Vagina (tissue), 2 donors: ENCODE measurements around the gene ARHGEF12.

Source experiments
- POLR2A ChIP-seq, 2 donors: fragments of 450-650 bp; IDR thresholded peaks; one replicate each; pipeline ENCODE4 v1.6.1; 2017; ENCODE audit warnings: antibody characterized with exemption in 2 of 2, mild to moderate bottlenecking in 2 of 2, moderate library complexity in 2 of 2
- POLR2AphosphoS5 ChIP-seq, 2 donors: sonication (generic); formaldehyde crosslinking; IDR thresholded peaks; one replicate each; pipeline ENCODE4 v1.9.0; 2017; ENCODE audit warnings: antibody characterized with exemption in 2 of 2, mild to moderate bottlenecking in 2 of 2, low read depth in 1 of 2; ENCODE audit not compliant: insufficient read depth in 1 of 2
- TF ChIP-seq, protein P1 (sequence below), 3 experiments: fragments of 450-650 bp in 2 of 3; fragments of 200-600 bp in 1 of 3; sonication (generic) in 1 of 3; IDR thresholded peaks; one replicate each; pipeline ENCODE4 v1.5.1; 2017 to 2019; ENCODE audit warnings: antibody characterized with exemption in 3 of 3, mild to moderate bottlenecking in 2 of 3, moderate library complexity in 2 of 3

DNA sequence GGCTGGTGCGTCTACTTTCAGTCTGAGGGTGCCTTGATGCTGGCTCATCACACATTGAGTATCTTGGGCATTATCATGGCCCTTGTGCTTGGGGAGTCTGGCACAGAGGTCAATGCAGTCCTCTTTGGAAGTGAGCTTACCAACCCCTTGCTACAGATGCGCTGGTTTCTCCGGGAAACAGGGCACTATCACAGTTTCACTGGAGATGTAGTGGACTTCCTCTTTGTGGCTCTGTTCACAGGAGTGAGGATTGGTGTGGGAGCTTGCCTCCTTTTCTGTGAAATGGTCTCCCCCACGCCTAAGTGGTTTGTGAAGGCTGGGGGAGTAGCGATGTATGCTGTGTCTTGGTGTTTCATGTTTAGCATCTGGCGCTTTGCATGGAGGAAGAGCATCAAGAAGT is 6.2 kb upstream of the ARHGEF12 start:
- TF ChIP-seq, protein P1, sequence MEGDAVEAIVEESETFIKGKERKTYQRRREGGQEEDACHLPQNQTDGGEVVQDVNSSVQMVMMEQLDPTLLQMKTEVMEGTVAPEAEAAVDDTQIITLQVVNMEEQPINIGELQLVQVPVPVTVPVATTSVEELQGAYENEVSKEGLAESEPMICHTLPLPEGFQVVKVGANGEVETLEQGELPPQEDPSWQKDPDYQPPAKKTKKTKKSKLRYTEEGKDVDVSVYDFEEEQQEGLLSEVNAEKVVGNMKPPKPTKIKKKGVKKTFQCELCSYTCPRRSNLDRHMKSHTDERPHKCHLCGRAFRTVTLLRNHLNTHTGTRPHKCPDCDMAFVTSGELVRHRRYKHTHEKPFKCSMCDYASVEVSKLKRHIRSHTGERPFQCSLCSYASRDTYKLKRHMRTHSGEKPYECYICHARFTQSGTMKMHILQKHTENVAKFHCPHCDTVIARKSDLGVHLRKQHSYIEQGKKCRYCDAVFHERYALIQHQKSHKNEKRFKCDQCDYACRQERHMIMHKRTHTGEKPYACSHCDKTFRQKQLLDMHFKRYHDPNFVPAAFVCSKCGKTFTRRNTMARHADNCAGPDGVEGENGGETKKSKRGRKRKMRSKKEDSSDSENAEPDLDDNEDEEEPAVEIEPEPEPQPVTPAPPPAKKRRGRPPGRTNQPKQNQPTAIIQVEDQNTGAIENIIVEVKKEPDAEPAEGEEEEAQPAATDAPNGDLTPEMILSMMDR (IDR thresholded peaks at IDR 0.05) = no peak
- TF ChIP-seq POLR2A (IDR thresholded peaks at IDR 0.05) = no peak
- TF ChIP-seq POLR2AphosphoS5 (IDR thresholded peaks at IDR 0.05; ENCODE audit: insufficient read depth in 1 of 2, low read depth in 1 of 2) = no peak
